Measurements from ENCODE around the gene EDEM3.

GRCh38 chr1:184641894-184642293 is 112.8 kb downstream of the EDEM3 start:
- TF ChIP-seq TAF1 (IDR thresholded peaks at IDR 0.05; ENCODE audit: low read depth) (no peak), POLR2AphosphoS5 (IDR thresholded peaks at IDR 0.05) (no peak), MXI1 (conservative IDR thresholded peaks at IDR 0.05; ENCODE audit: poor library complexity, severe bottlenecking) (no peak), EP300 (conservative IDR thresholded peaks at IDR 0.05; ENCODE audit: poor library complexity, severe bottlenecking) (no peak), REST (IDR thresholded peaks at IDR 0.05; ENCODE audit: borderline replicate concordance) (no peak)
